Suppressor macrophage treated with lipopolysaccharide for 4 hours (primary cell): ENCODE results near the gene MVB12A.

Source experiments
- DNase-seq: peaks from one replicate; pipeline ENCODE4 v3.0.0-alpha.2; 2020

The MVB12A gene

DNA sequence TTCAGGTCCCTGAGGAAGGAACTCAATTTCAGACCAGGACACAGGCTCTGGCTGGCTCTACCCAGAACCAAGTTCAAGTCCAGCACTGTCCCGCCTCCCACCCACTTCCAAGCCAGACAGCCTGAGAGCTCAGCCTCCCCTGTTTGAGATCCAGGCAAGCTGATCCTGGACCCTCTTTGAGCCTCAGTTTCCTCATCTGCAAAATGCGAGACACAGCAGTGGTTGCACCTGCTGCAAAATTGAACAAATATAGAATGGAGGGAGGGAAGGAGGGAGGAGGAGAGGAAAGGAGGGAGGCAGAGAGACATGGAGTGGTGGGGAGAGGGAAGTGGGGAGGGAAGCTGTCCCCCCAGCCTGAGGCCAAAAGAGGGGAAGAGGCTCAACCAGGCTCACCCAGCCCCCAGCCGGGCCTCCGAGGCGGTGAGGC lies 27.9 kb downstream of the MVB12A start:
- no peak for DNase-seq

- DNase-seq = peak; percentile 49
Observed at GRCh38 chr19:17448131-17448967, 28.5 kb downstream of the MVB12A start, which contains the start of gene TMEM221. TMEM221 (minus strand) TSS chr19:17448668; CDS start chr19:17448462, 206 bp downstream.

DNA sequence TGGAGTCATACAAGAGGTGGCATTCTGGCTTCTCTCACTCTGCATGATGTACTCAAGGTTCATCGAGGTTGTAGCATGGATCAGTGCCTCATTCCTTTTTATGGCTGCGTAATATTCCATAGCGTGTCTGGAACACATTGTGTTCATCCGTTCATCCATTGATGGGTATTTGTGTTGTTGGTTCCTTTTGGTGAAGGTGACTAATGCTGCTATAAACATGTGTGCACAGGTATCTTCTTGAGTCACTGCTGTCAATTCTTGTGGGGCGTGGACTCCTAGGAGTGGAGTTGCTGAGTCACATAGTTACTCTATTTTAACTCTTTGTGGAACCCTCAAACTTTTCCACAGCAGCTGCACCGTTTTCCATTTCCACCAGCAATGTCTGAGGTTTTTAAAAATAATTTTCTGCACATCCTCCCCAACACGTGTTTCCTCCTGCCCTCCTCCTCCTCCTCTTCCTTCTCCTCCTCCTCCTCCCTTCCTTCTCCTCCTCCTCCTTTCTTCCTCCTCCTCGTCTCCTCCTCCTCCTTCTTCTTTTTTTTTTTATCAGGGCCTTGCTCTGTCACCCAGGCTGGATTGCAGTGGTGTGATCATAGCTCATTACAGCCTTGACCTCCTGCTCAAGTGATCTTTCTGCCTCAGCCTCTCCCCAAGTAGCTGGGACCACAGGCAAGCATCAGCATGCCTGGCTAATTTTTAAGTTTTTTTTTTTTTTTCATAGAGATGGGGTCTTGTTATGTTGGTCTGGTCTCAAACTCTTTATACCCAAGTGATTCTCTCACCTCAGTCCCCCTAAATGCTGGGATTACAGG lies 30.6 kb downstream of the MVB12A start:
- no peak for DNase-seq

DNA sequence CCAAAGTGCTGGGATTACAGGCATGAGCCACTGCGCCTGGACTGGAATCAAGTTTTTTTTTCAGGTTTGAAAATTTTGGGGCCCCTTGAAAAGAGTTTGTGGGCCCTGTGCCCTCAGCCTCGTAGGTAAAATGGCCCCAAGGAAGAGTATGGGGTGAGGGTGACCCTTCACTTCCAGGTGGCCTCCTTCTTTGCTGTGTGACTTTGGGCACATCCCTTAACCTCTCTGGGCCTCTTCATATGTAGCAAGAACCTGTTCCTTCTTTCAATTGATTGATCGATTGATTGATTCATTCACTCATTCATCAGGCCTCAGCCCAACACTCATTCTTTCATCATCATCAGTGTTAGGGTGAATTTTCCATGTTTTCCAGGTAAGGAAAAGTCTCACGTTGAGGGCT lies 32.0 kb downstream of the MVB12A start:
- DNase-seq = no peak

DNA sequence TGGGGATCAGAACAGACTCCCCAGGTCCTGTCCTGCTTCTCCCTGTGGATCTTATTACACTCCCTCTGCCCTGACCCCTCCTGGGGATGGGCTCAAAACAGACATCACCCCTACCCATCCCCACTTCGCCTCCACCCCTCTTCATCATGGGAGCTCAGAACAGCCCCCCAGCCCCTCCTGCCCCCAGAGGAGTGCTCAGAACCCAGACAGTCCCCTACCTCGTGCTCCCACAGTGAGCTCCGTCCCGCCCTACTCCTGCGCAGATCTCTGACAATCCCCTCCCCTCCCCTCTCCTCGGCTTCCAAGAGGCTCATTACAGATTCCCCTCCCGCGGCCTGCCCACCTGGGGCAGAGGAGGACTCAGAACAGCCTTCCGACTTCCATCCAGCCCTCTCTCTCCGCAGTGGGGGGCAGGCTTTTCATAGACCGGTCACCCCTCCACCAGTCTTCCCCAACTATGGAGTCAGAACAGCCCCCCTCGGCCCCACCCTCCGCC lies 34.8 kb downstream of the MVB12A start:
- no peak for DNase-seq

DNA sequence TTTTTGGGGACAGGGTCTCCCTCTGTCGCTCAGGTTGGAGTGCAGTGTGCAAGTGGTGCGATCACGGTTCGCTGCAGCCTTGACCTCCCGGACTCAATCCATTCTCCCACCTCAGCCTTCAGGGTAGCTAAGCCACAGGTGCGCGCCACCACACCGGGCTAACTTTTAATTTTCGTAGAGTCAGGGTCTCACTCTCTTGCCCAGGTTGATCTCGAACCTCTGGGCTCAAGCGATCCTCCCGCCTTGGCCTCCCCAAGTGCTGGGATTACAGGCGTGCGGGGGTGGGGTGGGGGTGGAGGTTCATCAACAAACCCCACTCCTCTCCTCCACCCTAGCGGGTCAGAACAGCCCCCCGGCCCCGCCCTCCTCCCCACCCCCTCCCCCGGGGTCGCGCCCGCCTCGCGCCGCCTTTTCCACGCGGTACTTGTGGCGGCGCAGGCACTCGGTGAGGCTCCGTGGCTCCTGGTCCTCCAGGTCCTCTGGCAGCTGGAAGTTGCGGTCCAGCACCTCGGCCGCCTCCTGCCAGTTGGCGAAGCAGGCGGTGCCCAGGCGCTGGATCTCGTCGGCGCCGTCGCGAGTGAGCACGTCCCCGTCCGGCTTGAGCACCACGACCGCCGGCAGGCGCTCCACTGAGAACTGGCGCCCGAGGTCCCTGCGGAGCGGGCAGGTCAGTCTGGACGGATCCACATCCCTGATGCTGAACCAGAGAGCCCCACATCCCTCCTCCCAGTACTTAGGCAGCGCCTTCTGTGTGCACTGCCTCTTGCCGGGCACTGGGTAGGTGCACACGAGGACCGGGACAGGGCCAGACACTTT lies 35.7 kb downstream of the MVB12A start:
- DNase-seq = no peak

- no peak for DNase-seq
Observed at GRCh38 chr19:17456127-17456526, 36.3 kb downstream of the MVB12A start.

- DNase-seq = no peak
Observed at GRCh38 chr19:17457616-17458015, 37.8 kb downstream of the MVB12A start.

DNA sequence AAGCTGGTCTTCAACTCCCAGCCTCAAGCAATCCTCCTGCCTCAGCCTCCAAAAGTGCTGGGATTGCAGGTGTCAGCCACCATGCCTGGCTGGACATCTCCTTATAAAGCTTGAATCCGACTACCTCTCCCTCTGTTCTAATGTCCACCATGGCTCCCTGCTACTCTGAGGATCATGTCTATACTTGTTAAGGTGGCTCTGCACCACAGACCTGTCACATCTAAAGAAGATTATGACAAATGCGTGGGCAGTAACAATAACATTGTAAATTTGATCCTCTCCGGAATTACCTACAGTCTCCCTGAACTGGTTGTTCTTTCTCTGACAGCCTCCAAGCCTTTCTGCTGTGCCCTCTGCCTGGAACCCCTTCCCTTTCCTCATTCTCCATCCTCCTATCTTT lies 39.1 kb downstream of the MVB12A start:
- no peak for DNase-seq

GRCh38 chr19:17460372-17461230 lies 40.8 kb downstream of the MVB12A start, which contains the start of gene NXNL1:
NXNL1 (minus strand) TSS chr19:17460926; CDS start chr19:17460869, 57 bp downstream.
- DNase-seq = no peak

DNA sequence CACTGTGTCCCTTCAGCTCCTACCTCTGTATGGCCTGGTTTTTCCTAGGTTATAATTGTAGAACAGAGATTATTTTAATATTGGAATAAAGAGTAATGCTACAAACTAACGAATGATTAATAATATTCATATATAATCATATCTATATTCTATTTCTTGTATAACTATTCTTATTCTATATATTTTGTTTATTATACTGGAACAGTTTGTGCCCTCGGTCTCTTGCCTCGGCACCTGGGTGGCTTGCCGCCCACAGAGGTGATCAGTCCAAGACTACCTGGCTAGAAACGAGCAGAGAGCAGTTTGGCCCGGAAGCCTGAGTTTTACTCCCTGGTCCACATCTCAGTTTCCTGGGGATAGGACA lies 46.6 kb downstream of the MVB12A start:
- no peak for DNase-seq

GRCh38 chr19:17467471-17468301 lies 47.8 kb downstream of the MVB12A start:
- DNase-seq = no peak

- no peak for DNase-seq
Observed at GRCh38 chr19:17468302-17469091, 48.6 kb downstream of the MVB12A start.

- no peak for DNase-seq
Observed at GRCh38 chr19:17469092-17469480, 49.2 kb downstream of the MVB12A start.

- peak; percentile 89 for DNase-seq
Observed at GRCh38 chr19:17469481-17470067, 49.7 kb downstream of the MVB12A start.

DNA sequence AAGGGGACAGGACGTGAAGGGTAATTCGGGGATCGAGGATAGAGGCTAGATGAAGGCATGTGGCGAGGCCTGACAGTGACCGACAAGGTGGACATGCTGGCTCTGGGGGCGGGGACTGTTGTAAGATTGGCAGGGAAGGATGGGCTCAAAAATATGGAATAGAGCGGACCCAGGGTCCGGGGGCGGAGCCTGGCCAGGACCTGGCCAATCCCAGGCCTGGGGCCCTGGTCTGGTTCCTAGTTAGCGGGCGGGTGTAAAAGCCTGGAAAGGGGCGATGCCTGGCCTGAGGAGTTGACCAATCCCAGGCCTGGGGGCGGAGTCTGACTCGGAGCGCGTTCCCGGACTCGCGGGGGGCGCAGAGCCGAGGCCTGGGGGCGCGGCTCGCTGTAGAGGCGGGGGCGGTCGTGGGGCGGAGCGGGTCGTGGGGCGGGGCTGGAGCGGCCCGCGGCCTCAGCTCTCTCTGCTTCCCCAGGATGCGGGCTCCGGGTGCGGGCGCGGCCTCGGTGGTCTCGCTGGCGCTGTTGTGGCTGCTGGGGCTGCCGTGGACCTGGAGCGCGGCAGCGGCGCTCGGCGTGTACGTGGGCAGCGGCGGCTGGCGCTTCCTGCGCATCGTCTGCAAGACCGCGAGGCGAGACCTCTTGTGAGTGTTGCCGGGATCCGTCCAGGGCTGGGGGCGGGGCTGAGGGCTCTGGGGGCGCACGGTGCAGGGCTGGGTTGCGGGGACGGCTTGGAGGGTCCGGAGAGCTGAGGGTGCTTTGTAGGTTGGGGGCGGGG lies 50.4 kb downstream of the MVB12A start, which contains the start of gene SLC27A1:
SLC27A1 (plus strand) TSS at position 457 of the 774 bp plus-strand sequence; CDS start at position 474, 17 bp downstream.
- DNase-seq = peak; percentile 98

DNA sequence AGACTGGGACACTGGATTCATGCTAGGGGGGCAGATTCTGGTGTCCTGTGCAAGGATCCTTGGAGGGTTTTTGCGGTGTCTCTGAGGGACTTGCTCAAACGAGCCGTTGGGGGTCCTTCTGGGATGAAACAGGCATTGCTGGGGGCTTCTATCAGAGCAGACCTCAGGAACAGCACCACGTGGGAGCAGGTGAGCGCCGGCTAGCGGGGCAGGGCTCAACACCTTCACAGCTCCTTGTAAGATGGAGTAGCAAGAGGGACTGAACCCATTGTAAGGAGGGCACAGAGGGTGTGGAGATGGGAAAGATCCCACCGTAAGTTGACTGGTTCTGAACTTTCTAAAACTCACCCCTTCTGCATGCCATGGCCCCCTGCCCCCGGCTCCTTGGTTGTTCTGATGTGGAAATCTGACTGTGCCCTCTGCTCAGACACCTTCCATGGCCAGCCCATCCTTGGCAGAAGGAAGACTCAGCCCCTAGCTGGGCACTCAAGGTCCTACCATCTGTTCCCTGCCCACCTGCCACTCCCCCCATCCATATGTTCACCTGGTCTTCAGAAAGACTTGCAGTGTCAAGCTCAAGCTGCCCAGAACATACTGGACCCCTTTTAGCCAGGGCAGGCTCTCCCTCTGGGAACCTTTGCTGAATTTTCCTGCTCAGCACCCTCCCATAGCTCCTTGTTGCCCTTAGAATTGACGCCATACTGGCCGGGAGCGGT lies 51.7 kb downstream of the MVB12A start:
- DNase-seq = no peak

GRCh38 chr19:17473041-17473440 lies 53.2 kb downstream of the MVB12A start:
- DNase-seq = peak; percentile 82
